Fibroblast of lung (primary cell): Measurements from ENCODE around the gene PITX3.

Source experiments
- EZH2 ChIP-seq: IDR thresholded peaks from 2 replicates; pipeline ENCODE4 v1.5.1; 2012; ENCODE audit warnings: low read length, control low read depth, mild to moderate bottlenecking; ENCODE audit errors: missing control alignments
- TF ChIP-seq, protein P1 (sequence below), 2 donors: IDR thresholded peaks in 1 of 2; conservative IDR thresholded peaks in 1 of 2; 1 replicate in 1 of 2; 2 replicates in 1 of 2; pipeline ENCODE4 v1.5.1; 2011 to 2012; ENCODE audit warnings: low read length in 2 of 2, control low read depth in 1 of 2, inconsistent platforms in 1 of 2, low read depth in 1 of 2, mild to moderate bottlenecking in 1 of 2

GRCh38 chr10:102222797-102223196 is 18.5 kb downstream of the PITX3 start:
- TF ChIP-seq, protein P1, sequence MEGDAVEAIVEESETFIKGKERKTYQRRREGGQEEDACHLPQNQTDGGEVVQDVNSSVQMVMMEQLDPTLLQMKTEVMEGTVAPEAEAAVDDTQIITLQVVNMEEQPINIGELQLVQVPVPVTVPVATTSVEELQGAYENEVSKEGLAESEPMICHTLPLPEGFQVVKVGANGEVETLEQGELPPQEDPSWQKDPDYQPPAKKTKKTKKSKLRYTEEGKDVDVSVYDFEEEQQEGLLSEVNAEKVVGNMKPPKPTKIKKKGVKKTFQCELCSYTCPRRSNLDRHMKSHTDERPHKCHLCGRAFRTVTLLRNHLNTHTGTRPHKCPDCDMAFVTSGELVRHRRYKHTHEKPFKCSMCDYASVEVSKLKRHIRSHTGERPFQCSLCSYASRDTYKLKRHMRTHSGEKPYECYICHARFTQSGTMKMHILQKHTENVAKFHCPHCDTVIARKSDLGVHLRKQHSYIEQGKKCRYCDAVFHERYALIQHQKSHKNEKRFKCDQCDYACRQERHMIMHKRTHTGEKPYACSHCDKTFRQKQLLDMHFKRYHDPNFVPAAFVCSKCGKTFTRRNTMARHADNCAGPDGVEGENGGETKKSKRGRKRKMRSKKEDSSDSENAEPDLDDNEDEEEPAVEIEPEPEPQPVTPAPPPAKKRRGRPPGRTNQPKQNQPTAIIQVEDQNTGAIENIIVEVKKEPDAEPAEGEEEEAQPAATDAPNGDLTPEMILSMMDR (conservative IDR thresholded peaks at IDR 0.05 in 1 of 2, IDR thresholded peaks at IDR 0.05 in 1 of 2; ENCODE audit: low read depth in 1 of 2, low read length in 2 of 2) = no peak
- TF ChIP-seq EZH2 = no peak
